GM04503 (cell line): ENCODE measurements around the gene ARSA.
"Not testable (repeated sequence)": the region's sequence is repeated elsewhere in the genome, so short reads cannot be mapped to it uniquely, and the experiment has no call there.

Experiments used
- DNase-seq: peaks from one replicate; pipeline ENCODE4 v3.0.0-alpha.2; 2012; ENCODE audit warnings: low read depth

ARSA gene

GRCh38 chr22:50627642-50628542 lies at the start of gene ARSA:
Gene ARSA (minus strand): TSS chr22:50628152. CDS start chr22:50627779, 373 bp downstream.
- DNase-seq, result peak; percentile 27

GRCh38 chr22:50676661-50677492 lies 48.9 kb upstream of the ARSA start:
- DNase-seq, result no peak

GRCh38 chr22:50676180-50676636 lies 48.3 kb upstream of the ARSA start:
- DNase-seq, result no peak

GRCh38 chr22:50675553-50676179 lies 47.7 kb upstream of the ARSA start:
- DNase-seq, result no peak

- no peak for DNase-seq
Measured at GRCh38 chr22:50674606-50675552, 46.9 kb upstream of the ARSA start.

GRCh38 chr22:50674130-50674500 lies 46.2 kb upstream of the ARSA start:
- no peak for DNase-seq

- no peak for DNase-seq
Measured at GRCh38 chr22:50673231-50674129, 45.5 kb upstream of the ARSA start.

- DNase-seq, result no peak
Measured at GRCh38 chr22:50672471-50673230, 44.7 kb upstream of the ARSA start, which contains the start of gene SHANK3. Gene SHANK3 (plus strand): TSS chr22:50672823.

GRCh38 chr22:50672041-50672440 lies 44.1 kb upstream of the ARSA start:
- DNase-seq, result no peak

- DNase-seq, result no peak
Measured at GRCh38 chr22:50671641-50672040, 43.7 kb upstream of the ARSA start.

GRCh38 chr22:50670914-50671538 lies 43.1 kb upstream of the ARSA start:
- no peak for DNase-seq

- no peak for DNase-seq
Measured at GRCh38 chr22:50670513-50670912, 42.6 kb upstream of the ARSA start.

GRCh38 chr22:50665738-50666137 lies 37.8 kb upstream of the ARSA start:
- DNase-seq, result no peak

GRCh38 chr22:50665212-50665611 lies 37.3 kb upstream of the ARSA start:
- DNase-seq, result no peak

GRCh38 chr22:50660306-50660705 lies 32.4 kb upstream of the ARSA start:
- no peak for DNase-seq

- not testable (repeated sequence) for DNase-seq
Measured at GRCh38 chr22:50659711-50660110, 31.8 kb upstream of the ARSA start.

GRCh38 chr22:50657925-50658324 lies 30.0 kb upstream of the ARSA start:
- DNase-seq, result no peak

GRCh38 chr22:50656122-50657070 lies 28.4 kb upstream of the ARSA start:
- peak; percentile 7 for DNase-seq
